Suprapubic skin (tissue), 4 donors: ENCODE results near the gene ZNF331.

Source experiments
- CTCF ChIP-seq, 2 donors: fragments of 200-600 bp in 1 of 2; fragments of 450-650 bp in 1 of 2; sonication (generic) in 1 of 2; IDR thresholded peaks; one replicate each; pipeline ENCODE4 v1.5.1; 2016 to 2019; ENCODE audit warnings: antibody characterized with exemption in 2 of 2, mild to moderate bottlenecking in 1 of 2, moderate library complexity in 1 of 2
- POLR2A ChIP-seq, 2 donors: fragments of 450-650 bp; IDR thresholded peaks; one replicate each; pipeline ENCODE4 v1.6.1; 2017; ENCODE audit warnings: antibody characterized with exemption in 2 of 2, mild to moderate bottlenecking in 2 of 2, moderate library complexity in 2 of 2
- POLR2AphosphoS5 ChIP-seq, 3 donors: sonication (generic); formaldehyde crosslinking; IDR thresholded peaks; one replicate each; pipeline ENCODE4 v1.6.1; 2017; ENCODE audit warnings: antibody characterized with exemption in 3 of 3

GRCh38 chr19:53540091-53540490 lies 2.1 kb downstream of the ZNF331 start:
- no peak for TF ChIP-seq CTCF (IDR thresholded peaks at IDR 0.05)
- TF ChIP-seq POLR2A (IDR thresholded peaks at IDR 0.05): no peak
- no peak for TF ChIP-seq POLR2AphosphoS5 (IDR thresholded peaks at IDR 0.05)
